Measurements from ENCODE around the gene KRT7.
"Not testable (repeated sequence)": the region's sequence is repeated elsewhere in the genome, so short reads cannot be mapped to it uniquely, and the experiment has no call there.

GRCh38 chr12:52252175-52252615 is 19.2 kb downstream of the KRT7 start:
- not testable (repeated sequence) for TF ChIP-seq POLR2AphosphoS5 (IDR thresholded peaks at IDR 0.05; ENCODE audit: borderline replicate concordance, low read depth, low read length); EZH2 (IDR thresholded peaks at IDR 0.05); FOXP2 (optimal IDR thresholded peaks at IDR 0.05; ENCODE audit: control extremely low read depth, extremely low read length, insufficient read depth)
